NCI-H2171 (cell line): ENCODE measurements around the gene ZMIZ1.

Experiments
- DNase-seq: peaks from one replicate; lab custom pipeline; 2025; lab: John Stamatoyannopoulos, UW

ZMIZ1 gene

DNA sequence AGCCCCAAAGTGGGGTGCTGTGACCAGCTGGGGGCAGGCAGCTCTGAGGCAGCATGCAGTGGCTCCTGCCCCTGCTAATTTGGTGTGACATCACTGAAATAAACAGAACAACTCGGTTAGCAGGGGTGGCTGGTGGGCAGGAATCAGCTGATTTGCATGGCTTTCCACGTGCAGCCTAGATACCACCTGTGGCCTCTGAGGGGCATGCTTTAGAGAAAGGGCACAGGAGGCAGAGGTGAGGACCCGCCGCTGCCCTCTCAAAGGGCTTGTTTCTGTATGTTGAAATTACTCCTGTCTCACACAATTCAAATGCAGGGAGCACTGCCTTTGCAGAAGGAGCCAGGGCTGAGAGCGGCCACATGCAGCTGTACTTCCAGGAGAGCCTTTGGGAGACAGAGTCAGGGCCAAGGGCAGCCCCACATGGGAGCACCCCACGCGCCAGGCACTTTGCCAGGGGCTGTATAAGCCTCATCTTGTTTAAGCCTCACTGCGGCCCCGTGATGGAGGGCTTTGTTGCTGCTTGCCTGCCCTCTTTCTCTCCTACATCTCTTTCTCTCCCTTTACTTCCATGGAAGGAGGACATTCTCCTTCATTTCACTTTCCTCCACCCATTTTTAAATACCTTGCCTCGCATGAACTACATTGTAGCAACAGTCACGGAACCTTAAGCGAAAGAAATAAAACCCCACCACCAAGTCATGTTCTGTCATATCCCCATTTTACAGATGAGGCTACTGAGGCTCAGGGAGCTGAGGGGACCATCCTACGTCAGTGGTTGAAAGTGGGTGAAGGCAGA, 137.7 kb downstream of the ZMIZ1 start:
- DNase-seq = no peak

DNA sequence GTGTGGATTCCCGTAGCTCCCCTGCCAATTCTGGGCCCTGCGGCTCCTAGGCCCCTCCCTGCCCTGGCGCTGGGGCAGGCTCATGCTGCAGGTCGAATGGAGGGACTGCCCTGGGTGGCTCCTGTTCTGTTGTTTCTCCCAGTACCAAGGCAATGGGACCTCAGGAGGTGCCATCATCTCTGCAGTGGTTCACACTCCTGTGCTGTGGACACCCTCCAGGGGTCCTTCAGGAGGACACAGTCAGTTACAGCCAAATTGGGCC, 138.3 kb downstream of the ZMIZ1 start:
- DNase-seq = no peak

DNA sequence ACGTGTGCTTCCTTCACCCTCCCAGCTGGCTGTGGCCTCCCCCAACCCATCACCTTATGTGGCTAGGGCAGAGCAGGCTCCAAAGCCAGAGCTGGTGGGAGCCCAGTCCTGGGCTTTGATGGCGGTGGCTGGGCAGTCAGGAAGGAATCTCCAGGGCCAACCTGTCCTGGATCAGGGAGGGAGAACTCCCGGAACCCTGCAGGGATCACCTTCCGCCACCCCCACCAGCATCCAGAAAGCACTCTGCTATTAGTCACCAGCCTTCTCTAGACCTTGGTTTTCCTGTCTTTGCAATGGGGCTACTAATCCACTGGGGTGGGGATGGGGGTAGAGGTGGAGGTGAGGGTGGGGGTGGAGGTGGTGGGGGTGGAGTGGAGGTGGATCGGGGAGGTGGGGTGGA, 139.0 kb downstream of the ZMIZ1 start:
- no peak for DNase-seq

DNA sequence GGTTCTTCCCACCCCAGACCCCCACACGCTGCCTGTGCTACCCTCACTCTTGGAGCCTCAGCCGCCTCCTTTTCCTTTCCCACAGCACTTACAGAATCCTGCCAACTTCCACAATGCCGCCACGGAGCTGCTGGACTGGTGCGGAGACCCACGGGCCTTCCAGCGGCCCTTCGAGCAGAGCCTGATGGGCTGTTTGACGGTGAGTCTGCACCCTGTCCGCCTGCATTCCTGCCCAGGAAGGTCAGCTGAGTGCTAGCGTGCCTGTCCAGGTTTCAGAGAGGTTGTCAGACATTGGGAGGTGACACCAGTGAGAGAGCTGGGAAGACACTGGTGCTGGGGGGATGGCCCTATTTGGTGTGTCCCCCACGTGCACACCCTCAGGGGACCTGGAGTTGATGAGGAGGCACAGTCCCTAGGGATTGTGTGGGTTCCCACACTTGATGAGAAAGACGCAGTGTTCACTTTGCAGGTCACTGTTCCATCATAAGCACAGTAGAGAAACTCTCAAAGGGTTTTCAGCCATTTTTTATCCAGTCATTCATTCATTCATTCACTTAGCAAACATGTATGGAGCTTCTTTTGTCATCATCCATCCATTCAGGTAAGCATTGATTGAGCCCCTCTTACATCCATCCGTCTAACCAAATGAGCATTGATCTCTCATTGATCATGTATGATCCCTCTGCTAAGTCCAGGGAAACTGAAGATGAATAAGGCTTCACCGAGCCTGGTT, 139.7 kb downstream of the ZMIZ1 start:
- no peak for DNase-seq

DNA sequence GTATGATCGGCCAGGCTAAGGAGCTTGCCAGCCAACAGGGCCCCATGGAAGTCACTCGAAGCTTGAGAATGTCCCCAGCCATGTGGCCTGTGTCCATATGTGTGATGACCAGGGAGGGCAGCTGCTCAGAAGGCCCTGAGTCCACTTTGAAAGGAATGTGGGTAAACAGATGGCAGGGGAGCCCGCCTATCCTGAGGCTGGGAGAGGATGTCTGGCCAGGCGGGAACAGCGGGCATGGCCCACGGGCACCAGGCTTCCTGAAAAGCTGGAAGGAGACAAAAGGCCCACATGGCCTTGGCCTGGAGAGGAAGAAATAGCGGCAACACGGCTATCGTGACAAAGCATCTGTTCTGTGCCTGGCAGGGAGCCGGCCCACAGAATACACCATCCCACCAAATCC, 140.6 kb downstream of the ZMIZ1 start:
- DNase-seq = no peak

DNA sequence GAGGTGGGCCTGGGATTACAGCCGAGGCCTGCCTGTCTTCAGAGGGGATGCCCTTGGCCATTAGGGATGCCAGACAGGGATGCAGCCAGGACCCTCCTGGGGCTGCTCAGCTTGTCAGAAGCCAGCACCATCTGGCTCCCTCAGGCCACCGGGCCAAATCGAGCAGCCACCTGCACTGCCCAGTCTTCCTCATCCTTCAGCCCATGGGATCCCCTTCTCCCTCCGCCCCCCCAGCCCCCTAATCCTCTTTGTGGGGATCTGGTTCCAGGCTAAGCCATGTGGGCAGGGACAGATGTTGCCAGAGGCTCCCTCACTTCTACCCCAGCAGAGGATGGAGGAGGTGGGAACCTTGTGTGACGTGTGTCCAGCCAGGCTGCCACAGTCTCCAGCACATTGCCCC, 141.1 kb downstream of the ZMIZ1 start:
- DNase-seq = no peak

DNA sequence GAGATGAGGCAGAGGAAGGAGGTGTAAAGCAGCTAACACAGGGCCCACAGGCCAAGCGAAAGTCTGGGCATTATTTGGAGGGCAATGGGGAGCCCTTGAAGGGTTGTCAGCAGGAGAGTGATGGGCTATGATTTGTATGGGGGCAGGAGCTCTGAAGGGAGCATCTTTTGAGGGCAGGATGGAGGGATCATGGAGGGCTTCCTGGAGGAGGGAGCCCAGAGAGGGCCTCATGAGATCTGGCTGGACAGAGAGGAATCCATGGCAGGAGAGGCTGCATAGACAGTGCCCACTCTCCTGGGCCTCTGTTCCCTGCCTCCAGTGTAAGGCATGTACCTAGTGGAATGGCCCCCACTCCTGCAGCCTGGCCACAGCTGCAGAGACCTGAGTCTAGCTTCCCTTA, 141.9 kb downstream of the ZMIZ1 start:
- DNase-seq = no peak

DNA sequence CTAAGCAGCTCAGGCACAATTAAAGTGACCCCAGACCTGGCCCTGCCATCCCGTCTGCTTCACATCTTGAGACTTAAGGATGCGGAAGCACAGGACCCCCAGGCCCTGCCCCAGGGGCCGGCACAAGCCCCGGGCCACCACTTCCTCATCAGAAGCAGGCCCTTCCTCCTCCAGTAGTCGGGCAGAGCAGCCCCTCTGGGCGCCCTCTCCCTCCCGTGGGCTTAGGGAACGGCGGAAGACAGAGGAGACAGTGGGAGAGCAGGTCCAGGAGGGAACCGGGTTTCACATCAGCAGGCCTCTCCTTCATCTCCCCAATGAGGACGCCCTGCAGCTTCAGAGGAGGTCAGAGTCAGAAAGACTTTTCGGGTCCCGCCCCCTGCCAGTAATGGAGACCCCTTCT, 142.8 kb downstream of the ZMIZ1 start:
- no peak for DNase-seq

DNA sequence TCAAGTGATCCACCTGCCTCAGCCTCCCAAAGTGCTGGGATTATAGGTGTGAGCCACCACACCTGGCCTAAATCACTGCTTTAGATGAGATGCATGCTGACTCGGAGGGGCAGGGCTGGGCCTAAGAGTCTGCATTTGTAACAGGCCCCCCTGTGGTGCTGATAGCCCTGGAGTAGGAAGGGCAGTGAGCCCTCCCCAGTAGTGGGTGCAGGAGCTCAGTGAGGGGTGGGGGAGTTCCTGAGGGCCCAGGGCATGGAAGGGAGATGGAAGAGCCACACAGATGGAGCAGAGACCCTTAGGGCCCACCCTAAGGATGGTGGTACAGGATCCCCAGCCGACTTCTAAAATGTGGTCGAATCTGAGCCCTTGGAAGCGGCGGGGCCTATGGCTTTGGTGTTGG, 146.8 kb downstream of the ZMIZ1 start:
- DNase-seq = no peak

DNA sequence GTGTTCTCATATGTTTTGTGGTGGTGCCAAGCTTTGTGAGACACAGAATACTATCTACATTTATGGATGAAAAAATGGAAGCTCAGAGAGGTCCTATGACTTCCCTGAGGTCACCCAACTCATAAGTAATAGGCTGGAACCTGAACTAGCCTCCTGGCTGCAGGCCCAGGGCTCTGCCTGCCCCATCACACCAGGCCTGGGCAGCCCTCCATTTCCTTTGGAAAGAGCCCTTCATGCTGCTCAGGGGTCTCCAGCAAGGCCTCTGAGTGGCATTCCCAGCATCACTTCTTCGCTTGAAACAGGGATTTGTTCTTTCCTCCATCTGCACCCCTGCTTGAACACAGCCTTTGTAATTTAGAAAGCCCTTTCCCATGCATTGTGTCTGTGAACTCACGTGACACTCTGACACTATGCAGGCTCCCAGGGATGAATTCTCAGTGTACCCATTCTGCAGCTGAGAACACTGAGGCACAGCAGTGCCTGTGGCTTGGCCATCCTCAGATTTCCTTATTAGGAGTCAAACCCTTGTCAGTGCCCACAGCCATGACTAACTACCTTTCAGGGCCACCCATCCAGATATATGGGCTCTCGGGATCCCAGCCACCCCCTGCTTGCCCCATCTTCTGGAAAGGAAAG, 150.7 kb downstream of the ZMIZ1 start:
- DNase-seq = no peak

DNA sequence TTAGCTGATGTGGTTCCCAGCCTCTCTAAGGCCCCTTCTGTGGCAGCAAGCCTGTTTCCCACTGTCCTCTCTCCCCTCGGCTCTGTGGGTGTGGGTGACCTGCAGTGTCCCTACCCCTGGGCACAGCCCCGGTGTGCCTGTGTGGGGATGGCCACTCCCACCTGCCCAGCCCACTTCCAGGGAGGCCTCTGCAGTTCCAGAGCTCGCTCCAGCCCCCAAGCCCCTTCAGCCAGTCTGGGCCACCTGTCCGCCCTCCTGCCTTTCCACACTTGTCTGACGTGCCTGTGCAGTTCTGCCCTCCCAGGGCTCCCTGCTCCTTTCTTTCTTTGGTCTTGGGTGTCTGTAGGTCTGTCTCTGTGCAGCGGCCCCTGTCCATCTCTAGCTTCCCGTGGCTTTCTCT, 151.5 kb downstream of the ZMIZ1 start:
- no peak for DNase-seq

DNA sequence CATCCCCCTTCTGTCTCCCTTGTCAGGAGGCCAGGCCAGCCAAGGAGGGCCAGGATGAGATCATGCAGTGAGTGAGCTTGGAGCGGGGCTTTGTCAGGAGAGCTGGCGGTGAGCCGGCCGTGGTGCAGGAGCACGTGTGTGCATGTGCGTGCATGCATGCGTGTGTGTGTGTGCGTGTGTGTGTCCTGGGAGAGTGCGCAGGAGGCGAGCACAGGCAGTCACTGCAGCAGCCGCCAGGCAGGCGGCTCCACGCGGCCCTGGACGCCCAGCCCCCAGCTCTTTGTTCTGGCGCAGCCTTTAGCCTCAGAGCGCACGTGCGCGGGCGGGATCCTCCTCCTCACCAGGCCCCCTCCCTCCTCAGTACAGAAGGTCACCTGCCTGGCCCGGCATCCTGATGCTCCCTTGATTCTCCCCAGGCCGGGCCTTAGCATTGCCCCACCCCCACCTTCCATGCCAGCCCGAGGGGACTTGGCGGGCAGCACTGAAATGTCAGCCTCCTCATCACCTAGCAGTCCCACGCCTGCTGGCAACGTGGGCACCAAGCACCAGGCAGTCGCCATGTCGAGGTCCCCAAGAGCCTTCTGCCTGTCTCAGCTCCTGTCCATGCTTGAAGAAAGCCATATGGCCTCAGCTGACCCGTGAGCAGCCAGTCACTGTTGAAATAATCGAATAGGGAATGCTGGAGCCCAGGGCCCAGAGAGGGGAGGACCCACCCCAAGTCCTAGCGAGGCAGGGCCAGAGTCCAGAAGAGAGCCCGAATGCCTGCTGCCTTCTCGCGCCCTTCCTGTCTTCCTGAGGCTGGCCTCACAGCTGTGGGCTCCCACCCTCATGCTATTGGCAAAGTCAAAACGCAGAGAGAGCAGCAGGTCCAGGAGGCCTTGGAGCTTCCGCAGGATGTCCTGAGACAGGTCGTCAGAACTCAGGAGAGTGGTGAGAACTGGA, 152.6 kb downstream of the ZMIZ1 start:
- DNase-seq = no peak

DNA sequence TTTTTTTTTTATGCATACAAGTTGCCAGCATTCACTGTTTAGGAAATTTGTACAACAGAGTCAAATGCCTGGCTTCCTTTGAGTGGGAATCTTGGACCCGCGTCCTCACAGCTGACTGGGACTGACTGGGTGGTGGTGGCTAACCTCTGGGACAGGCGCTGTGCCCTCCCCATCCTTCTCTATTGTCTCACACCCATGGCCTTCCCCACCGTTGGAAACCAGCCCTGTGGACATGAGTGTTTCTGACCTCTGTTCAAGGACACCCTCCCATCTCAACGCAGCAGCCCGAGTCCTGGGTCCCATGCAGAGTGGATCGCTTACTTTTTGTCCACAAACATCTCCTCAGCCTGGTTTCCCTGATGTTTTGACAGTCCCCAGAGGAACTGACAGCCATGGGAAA, 153.4 kb downstream of the ZMIZ1 start:
- no peak for DNase-seq

DNA sequence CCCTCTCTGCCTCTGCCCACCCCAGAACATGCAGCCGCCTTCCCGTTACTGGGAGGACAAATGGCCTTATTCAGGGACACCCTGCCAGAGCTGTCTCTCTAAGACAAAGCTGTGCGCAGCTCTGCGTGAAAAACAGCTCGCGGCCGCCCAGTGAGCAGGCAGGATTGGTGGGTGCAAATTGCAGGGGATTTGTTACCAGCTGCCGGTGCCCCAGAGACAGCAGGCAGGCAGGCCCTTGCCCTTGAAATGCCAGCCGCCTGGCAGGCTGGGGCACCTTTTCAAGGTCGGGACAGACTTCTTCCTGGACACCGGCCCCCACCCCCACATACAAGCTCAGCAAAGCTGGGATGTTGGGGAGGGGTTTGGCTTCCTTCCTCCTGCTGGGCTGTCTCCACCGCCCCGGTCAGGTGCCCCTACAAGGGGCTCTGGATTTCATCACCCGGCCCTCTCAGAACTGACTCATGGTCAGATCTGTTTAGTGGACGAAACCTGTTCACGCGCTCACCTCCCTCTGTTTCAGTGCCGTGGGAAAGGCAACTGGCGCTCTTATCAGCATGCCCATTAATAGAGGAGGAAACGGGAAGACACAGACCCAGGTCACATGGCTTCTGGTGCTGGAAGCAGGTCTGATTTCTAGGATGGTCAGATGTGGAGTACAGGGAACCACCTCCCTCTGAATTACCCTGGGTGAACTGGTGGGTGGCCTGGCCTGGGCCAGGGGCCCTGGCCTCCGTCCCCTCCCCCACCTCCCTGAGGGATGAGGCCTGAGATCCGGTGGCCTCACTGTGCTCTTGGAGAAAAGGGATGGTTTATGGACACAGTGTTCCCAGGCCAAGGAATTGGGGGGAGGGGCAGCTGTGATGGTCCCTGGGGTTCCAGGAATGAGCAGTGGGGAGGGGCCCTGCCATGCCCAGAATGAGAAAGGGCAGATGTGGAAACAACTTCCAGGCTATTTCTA, 154.6 kb downstream of the ZMIZ1 start:
- no peak for DNase-seq

DNA sequence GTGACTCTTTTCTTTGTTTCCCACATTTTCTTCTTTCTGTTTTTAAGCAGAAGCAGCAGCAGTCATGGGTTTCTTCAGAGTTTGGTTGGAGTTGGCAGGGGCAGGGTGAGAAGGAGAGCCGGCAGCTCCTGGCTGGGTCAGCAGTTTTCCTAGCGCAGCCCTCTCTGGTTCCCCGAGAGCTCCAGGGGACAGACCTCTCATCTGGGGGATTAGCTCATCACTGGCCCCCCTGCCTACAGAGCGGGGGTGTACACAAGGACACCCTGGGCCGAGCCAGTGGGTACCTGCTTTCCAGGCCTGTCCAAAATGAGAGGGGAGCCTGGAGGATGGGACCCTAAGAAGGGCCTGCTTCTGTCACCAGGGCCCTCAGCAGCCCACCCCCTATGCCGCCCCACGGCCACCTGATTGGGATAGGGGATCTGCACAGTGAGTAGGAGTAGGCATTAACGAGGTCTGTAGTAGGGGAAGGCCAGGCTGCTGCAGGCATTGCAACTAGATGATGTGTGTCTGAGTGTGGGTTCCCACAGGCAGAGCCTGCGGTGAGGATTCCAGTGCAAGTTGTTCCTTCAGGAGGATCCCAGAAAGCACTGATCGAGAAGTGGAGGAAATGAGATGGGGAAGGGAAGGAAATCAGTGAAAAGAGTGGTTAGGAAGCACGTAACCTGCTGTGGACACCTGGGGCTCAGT, 155.6 kb downstream of the ZMIZ1 start:
- no peak for DNase-seq

DNA sequence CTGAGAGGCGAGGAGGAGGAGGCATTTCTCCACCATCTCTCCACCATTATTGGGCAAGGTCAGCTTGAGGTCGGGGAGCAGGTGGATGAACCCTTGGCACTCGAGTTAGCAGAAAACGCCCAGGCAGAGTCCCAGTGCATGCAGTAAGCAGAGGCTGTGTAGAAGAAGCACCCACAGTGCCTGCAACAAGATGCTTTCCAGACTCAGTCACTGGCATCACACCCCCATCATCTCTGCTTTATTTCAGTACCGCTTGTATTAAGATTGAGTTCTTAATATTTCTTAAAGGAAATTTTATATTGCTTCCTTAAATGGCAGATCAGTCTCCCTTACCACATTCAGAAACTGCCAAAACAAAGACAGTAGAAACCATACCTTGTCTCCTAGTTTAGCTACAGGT, 156.2 kb downstream of the ZMIZ1 start:
- no peak for DNase-seq

DNA sequence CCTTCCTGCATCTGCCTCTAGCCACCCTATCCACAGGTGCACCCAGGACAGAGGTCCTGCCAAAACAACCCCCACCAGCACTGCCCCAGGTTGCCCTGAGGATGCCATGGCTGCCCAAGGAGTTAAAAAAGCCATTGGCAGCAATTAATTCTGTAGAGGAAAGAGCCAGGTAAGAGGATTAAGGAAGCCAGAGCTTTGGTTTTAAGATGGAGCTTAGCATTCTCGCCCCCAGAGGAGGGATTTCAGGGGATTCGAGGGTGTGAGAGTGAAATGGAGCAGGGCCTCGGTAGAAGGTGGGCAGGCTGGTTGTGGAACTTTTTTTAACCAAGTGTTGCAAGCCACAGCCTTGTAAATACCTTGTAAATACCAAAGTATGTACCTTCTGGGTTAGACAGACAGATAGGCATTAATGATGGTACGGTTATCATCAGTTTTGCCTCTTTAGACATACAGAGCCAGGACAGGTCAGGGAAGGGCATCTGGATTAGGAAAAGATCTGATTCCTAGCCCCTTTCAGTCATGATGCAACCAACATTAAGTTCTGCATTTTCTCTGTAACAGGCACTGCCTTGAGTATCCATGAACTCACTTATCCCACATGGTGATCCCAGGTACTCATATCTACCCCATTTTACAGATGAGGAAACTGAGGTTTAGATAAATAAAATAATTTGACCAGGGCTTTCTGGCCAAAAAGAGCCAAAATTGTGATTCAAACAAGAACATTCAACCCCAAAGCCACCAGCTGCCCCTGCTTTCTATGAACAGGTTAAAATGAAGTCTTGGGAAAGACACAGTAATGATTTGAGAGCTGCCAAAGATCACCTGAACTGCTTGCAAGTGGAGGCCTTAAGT, 157.9 kb downstream of the ZMIZ1 start:
- DNase-seq = no peak

DNA sequence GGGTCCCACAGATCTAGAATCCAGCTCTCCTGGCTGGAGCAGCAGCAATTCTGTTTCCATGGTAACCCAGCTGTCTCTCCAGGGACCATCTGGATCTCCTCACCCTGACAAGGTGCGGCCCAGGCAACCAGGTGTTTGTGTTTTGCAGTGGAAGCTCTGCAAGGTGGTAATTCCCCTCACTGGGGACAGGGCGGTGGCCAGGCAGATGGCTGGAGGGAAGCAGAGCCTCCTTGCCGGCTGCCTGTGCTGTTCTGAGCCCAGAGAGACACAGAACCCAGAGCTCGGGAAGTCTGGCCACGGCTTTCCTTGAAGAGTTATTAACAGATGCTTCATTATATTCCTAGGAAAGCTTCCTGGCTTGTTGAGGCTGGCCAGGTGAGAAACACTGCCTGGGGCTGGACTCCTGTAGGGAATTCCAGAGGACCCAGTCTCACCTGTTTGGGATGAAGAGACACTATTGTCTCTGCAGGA, 160.3 kb downstream of the ZMIZ1 start:
- DNase-seq = peak; percentile 76

DNA sequence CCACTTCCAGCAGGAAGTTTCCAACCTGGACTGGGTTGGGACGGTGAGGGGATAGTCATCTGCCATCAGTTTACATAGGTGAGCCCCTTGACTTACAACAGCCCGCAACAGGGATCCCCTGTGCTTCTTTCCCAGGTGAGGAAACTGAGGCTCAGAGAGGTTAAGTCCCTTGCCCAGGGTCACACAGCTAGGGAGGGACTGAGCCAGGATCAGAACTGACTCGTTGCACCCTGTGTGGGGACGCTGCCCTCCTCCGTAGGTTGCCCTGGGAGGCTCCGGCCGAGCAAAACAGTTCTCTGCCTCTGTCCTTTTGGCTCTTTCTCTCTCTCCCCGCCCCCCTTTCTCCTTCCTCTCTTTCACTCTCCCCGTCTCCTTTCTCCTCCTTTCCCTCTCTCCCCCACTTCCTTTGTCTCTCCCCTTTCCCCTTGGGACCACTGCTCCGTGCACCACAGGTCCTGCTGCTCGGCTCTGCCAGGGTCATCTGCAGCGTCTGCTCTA, 161.1 kb downstream of the ZMIZ1 start:
- no peak for DNase-seq
